SH-SY5Y (cell line): ENCODE measurements around the gene NAXE.

ENCODE experiments used
- GATA2 ChIP-seq: IDR thresholded peaks from 2 replicates; pipeline ENCODE4 v1.6.1; 2011; ENCODE audit warnings: mild to moderate bottlenecking, low read depth, low read length
- GATA3 ChIP-seq: IDR thresholded peaks from 2 replicates; pipeline ENCODE4 v1.6.1; 2011; ENCODE audit warnings: low read depth, mild to moderate bottlenecking, low read length, moderate library complexity

The NAXE gene

GRCh38 chr1:156556354-156556753 is 35.2 kb upstream of the NAXE start:
- TF ChIP-seq GATA2 = no peak
- TF ChIP-seq GATA3 = no peak

- TF ChIP-seq GATA3 = no peak
- TF ChIP-seq GATA2 = no peak
These were observed 32.3 kb upstream of the NAXE start for GRCh38 chr1:156559086-156559796.

GRCh38 chr1:156559797-156560385 is 31.7 kb upstream of the NAXE start:
- peak; percentile 65 for TF ChIP-seq GATA2
- TF ChIP-seq GATA3 = no peak

- TF ChIP-seq GATA2 (peak; percentile 43; the same call in 1 of the 2 replicates), GATA3 (no peak)
These were observed 30.9 kb upstream of the NAXE start for GRCh38 chr1:156560585-156561163.

- no peak for TF ChIP-seq GATA2
- no peak for TF ChIP-seq GATA3
These were observed 26.1 kb upstream of the NAXE start for GRCh38 chr1:156565519-156565918.

GRCh38 chr1:156566436-156566835 is 25.1 kb upstream of the NAXE start:
- TF ChIP-seq GATA3 = no peak
- TF ChIP-seq GATA2 = no peak

GRCh38 chr1:156571261-156571852 is 20.2 kb upstream of the NAXE start:
- TF ChIP-seq GATA3 = no peak
- no peak for TF ChIP-seq GATA2

GRCh38 chr1:156571919-156572662 is 19.5 kb upstream of the NAXE start, which contains the start of gene IQGAP3:
TSS of gene IQGAP3 (minus strand) at chr1:156572565. CDS start at chr1:156572529, 36 bp downstream.
- no peak for TF ChIP-seq GATA3
- no peak for TF ChIP-seq GATA2

GRCh38 chr1:156572663-156573018 is 18.9 kb upstream of the NAXE start:
- no peak for TF ChIP-seq GATA3
- TF ChIP-seq GATA2 = no peak

- TF ChIP-seq GATA3 = no peak
- TF ChIP-seq GATA2 = no peak
These were observed 17.4 kb upstream of the NAXE start for GRCh38 chr1:156574039-156574633.

GRCh38 chr1:156577550-156577949 is 14.0 kb upstream of the NAXE start:
- TF ChIP-seq GATA2 (no peak), GATA3 (no peak)

GRCh38 chr1:156578055-156578454 is 13.5 kb upstream of the NAXE start:
- TF ChIP-seq GATA3 (no peak), GATA2 (no peak)

GRCh38 chr1:156579472-156579871 is 12.1 kb upstream of the NAXE start, which contains the start of gene TTC24:
TSS of gene TTC24 (plus strand) at chr1:156579723. CDS start at chr1:156581365, 1,642 bp downstream.
- no peak for TF ChIP-seq GATA2
- TF ChIP-seq GATA3 = no peak
